CD4-positive, alpha-beta T cell (primary cell): Measurements from ENCODE around the gene CCP110. TPM values are rescaled to one million over a fixed set of nuclear protein-coding genes. Genes with fewer than 3 reads are reported as not detected.

ENCODE experiments used
- ATAC-seq: fragments of 200-7000 bp; cut with Tn5 transposase; one replicate; pipeline ENCODE4 v1.10.0; 2022; ENCODE audit warnings: mild to moderate bottlenecking; ENCODE audit not compliant: poor library complexity
- CTCF ChIA-PET: fragments of 350-600 bp; sonication (Branson Sonifier 250); formaldehyde crosslinking; loops from one replicate; lab custom pipeline; 2021; ENCODE audit warnings: antibody characterized with exemption, inconsistent platforms; lab: Charles Lee
- POLR2A ChIA-PET: fragments of 350-600 bp; sonication (Branson Sonifier 250); formaldehyde crosslinking; loops from one replicate; lab custom pipeline; 2021; ENCODE audit warnings: antibody characterized with exemption, inconsistent platforms; lab: Charles Lee
- DNase-seq, 14 experiments: peaks; one replicate each; pipeline ENCODE4 v3.0.0-alpha.2; 2013 to 2020; ENCODE audit warnings: mixed read lengths in 2 of 14
- H3K27ac ChIP-seq, 2 donors: one replicate each; pipeline versions ENCODE4 v1.5.1 to v1.7.0; 2013; ENCODE audit warnings: low read length in 2 of 2, low read depth in 1 of 2, mild to moderate bottlenecking in 1 of 2
- H3K27me3 ChIP-seq, 2 experiments: 1 replicate in 1 of 2; 2 replicates in 1 of 2; pipeline versions ENCODE4 v1.6.1 to v1.7.0; 2013; ENCODE audit warnings: low read length in 2 of 2, control low read depth in 1 of 2, mild to moderate bottlenecking in 1 of 2, moderate library complexity in 1 of 2; ENCODE audit not compliant: insufficient read depth in 2 of 2, control insufficient read depth in 1 of 2
- H3K36me3 ChIP-seq: one replicate; pipeline ENCODE4 v1.6.1; 2013; ENCODE audit warnings: low read length, control low read depth; ENCODE audit not compliant: insufficient read depth
- H3K4me1 ChIP-seq: one replicate; pipeline ENCODE4 v1.6.1; 2013; ENCODE audit warnings: low read length, control low read depth; ENCODE audit not compliant: insufficient read depth
- H3K4me3 ChIP-seq: one replicate; pipeline ENCODE4 v1.5.1; 2013; ENCODE audit warnings: mild to moderate bottlenecking, low read length, moderate library complexity
- H3K9me3 ChIP-seq, 2 experiments: 1 replicate in 1 of 2; 2 replicates in 1 of 2; pipeline versions ENCODE4 v1.6.1 to v1.7.0; 2013; ENCODE audit warnings: low read length in 2 of 2, mild to moderate bottlenecking in 2 of 2, control low read depth in 1 of 2, moderate library complexity in 1 of 2; ENCODE audit not compliant: control insufficient read depth in 1 of 2, insufficient read depth in 1 of 2
- H3K27ac Mint-ChIP-seq: one replicate; pipeline ENCODE4 v1.8.0; 2020; ENCODE audit warnings: mixed read lengths
- H3K27me3 Mint-ChIP-seq: one replicate; pipeline ENCODE4 v1.8.0; 2021; ENCODE audit warnings: mixed read lengths
- H3K36me3 Mint-ChIP-seq: one replicate; pipeline ENCODE4 v1.8.0; 2021; ENCODE audit warnings: low read depth, mixed read lengths
- H3K4me1 Mint-ChIP-seq: one replicate; pipeline ENCODE4 v1.8.0; 2021; ENCODE audit warnings: low read depth, mixed read lengths
- H3K4me3 Mint-ChIP-seq: one replicate; pipeline ENCODE4 v1.8.0; 2020; ENCODE audit warnings: mild to moderate bottlenecking, mixed read lengths
- H3K9me3 Mint-ChIP-seq: one replicate; pipeline ENCODE4 v1.8.0; 2020; ENCODE audit warnings: mixed read lengths
- intact Hi-C, 2 experiments: fragments of 100-400 bp; cut with DNase I in 1 of 2; cut with micrococcal nuclease in 1 of 2; formaldehyde crosslinking; loops; one replicate each; pipeline versions ENCODE4 v1.15.1 to v1.9.0; 2023 to 2025; cut with DNase I, micrococcal nuclease
- total RNA-seq, 174 experiments: library from RNA in 2 of 174; stranded (reverse) in 2 of 174; gene quantifications; one replicate each; pipeline ENCODE4 v1.2.3 and lab custom pipeline; 2021 to 2026
- TF ChIP-seq, protein P1 (sequence below): fragments of 200-600 bp; IDR thresholded peaks from one replicate; pipeline ENCODE4 v1.8.0; 2022; ENCODE audit warnings: antibody characterized with exemption, mild to moderate bottlenecking

The CCP110 gene
- total RNA-seq, 2 experiments from 2014 or later = 14.8 to 15.4 TPM

DNA sequence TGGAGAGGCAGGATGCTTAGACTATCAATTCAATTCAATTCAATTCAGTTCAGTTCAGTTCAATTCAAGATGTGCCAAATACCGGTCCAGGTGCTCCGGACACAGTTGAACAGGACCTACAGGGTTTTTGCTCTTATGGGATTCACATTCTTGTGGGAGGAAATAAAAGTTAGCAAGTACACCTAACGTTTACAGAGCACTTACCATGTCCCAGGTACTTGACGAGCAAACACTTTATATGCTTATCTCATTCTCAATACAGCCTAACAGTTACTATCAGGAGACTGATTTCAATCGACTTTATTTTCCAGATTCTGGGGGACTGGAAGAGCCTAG, 1.4 kb upstream of the CCP110 start:
- no peak for DNase-seq
- H3K27ac ChIP-seq = peak overlapping the region; percentile 58 to 78
- H3K4me1 Mint-ChIP-seq = peaks cover 63% of the 10 kb centered on the region
- ChIA-PET CTCF (interaction anchor here (1.9 kb wide), 1 partner anchor 33 kb away, joined by 10 read pairs; the partner anchor contains the start of gene VPS35L), POLR2A (interaction anchor here (1.7 kb wide), 1 partner anchor 33 kb away, joined by 10 read pairs; the partner anchor contains the start of gene VPS35L)
- intact Hi-C loops = loop anchor here (2.0 to 10.0 kb wide), 7 partner anchors 195 to 1382 kb away; partner anchors contain the start of genes COQ7 (in 2 of the 2), ARL6IP1 (in 1 of the 2), DCUN1D3 (in 1 of the 2) and IQCK (in 1 of the 2)
- H3K36me3 Mint-ChIP-seq = peaks cover 29% of the 10 kb centered on the region
- H3K27ac Mint-ChIP-seq = peak overlapping the region; percentile 84
- ATAC-seq = no peak
- H3K27me3 Mint-ChIP-seq = no peaks in the 10 kb centered on the region
- TF ChIP-seq, protein P1, sequence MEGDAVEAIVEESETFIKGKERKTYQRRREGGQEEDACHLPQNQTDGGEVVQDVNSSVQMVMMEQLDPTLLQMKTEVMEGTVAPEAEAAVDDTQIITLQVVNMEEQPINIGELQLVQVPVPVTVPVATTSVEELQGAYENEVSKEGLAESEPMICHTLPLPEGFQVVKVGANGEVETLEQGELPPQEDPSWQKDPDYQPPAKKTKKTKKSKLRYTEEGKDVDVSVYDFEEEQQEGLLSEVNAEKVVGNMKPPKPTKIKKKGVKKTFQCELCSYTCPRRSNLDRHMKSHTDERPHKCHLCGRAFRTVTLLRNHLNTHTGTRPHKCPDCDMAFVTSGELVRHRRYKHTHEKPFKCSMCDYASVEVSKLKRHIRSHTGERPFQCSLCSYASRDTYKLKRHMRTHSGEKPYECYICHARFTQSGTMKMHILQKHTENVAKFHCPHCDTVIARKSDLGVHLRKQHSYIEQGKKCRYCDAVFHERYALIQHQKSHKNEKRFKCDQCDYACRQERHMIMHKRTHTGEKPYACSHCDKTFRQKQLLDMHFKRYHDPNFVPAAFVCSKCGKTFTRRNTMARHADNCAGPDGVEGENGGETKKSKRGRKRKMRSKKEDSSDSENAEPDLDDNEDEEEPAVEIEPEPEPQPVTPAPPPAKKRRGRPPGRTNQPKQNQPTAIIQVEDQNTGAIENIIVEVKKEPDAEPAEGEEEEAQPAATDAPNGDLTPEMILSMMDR = no peak
- H3K36me3 ChIP-seq = peaks cover under 1% of the 10 kb centered on the region
- no peaks in the 10 kb centered on the region for H3K27me3 ChIP-seq
- peak overlapping the region; percentile 99 for H3K4me3 Mint-ChIP-seq
- H3K4me1 ChIP-seq = peaks cover 55% of the 10 kb centered on the region
- no peaks in the 10 kb centered on the region for H3K9me3 ChIP-seq
- H3K9me3 Mint-ChIP-seq = no peaks in the 10 kb centered on the region
- peak overlapping the region; percentile 93 for H3K4me3 ChIP-seq

DNA sequence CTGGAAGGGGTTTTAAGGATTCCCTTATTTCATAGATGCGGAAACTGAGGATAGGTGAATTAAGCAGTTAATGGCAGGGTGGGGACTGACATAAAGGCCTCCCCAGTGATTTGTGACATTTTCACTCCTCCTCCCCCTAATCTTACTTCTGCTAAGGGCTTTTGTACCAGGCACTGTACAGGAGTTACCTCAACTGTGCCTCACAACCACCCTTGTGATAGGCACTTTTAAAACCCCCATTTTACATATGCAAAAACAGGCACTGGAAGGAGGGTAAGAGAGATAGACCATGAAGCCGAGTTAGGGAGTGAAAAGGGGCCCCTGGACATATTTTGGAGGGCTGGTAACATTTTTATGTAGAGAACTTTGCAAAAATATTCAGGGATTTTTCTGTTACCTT, 982 bp upstream of the CCP110 start:
- POLR2A ChIA-PET = interaction anchor here (1.7 kb wide), 1 partner anchor 33 kb away, joined by 10 read pairs; the partner anchor contains the start of gene VPS35L
- Histone ChIP-seq H3K4me1 (peaks cover 53% of the 10 kb centered on the region), H3K36me3 (no peaks in the 10 kb centered on the region), H3K27me3 (no peaks in the 10 kb centered on the region), H3K27ac (no peak overlapping the region), H3K9me3 (no peaks in the 10 kb centered on the region), H3K4me3 (no peak overlapping the region)
- Mint-ChIP-seq H3K4me1 (peaks cover 60% of the 10 kb centered on the region), H3K27ac (peak overlapping the region; percentile 84), H3K36me3 (peaks cover 26% of the 10 kb centered on the region), H3K9me3 (no peaks in the 10 kb centered on the region), H3K27me3 (no peaks in the 10 kb centered on the region), H3K4me3 (peak overlapping the region; percentile 99)
- intact Hi-C loops = loop anchor here (1.0 to 10.0 kb wide), 8 partner anchors 33 to 1382 kb away; partner anchors contain the start of genes COQ7 (in 2 of the 2), ARL6IP1 (in 1 of the 2), DCUN1D3 (in 1 of the 2) and IQCK (in 1 of the 2)
- DNase-seq (peak in 1 of 14 experiments; percentile 4), ATAC-seq (no peak)
- TF ChIP-seq, protein P1 = no peak
- CTCF ChIA-PET = interaction anchor here (1.9 kb wide), 1 partner anchor 33 kb away, joined by 10 read pairs; the partner anchor contains the start of gene VPS35L

DNA sequence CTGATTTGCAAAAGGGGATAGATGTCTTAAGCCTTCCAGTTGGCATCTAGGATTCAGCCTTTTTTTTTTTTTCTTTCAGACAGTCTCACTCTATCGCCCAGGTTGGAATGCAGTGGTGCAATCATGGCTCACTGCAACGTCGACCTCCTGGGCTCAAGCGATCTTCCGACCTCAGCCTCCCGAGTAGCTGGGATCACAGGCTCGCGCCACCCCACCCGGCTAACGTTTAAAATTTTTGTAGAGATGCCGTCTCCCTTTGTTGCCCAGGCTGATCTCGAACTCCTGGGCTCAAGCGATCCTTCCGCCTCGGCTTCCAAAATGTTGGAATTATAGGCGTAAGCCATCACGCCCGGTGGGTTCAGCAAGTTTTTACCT, 571 bp upstream of the CCP110 start:
- DNase-seq (peak in 2 of 14 experiments; percentile 10 to 30), ATAC-seq (no peak)
- Mint-ChIP-seq H3K4me1 (peaks cover 59% of the 10 kb centered on the region), H3K27ac (peak overlapping the region; percentile 85), H3K4me3 (peak overlapping the region; percentile 99), H3K27me3 (no peaks in the 10 kb centered on the region), H3K36me3 (peaks cover 27% of the 10 kb centered on the region), H3K9me3 (no peaks in the 10 kb centered on the region)
- CTCF ChIA-PET = interaction anchor here (2.0 to 4.1 kb wide), 2 partner anchors 26 to 32 kb away, joined by 5 to 40 read pairs; partner anchors contain the start of gene VPS35L
- Histone ChIP-seq H3K4me1 (peaks cover 50% of the 10 kb centered on the region), H3K9me3 (no peaks in the 10 kb centered on the region), H3K36me3 (peaks cover 4% of the 10 kb centered on the region), H3K27me3 (no peaks in the 10 kb centered on the region), H3K27ac (no peak overlapping the region), H3K4me3 (no peak overlapping the region)
- intact Hi-C loops = loop anchor here (1.0 to 10.0 kb wide), 8 partner anchors 32 to 1382 kb away; partner anchors contain the start of genes COQ7 (in 2 of the 2), ARL6IP1 (in 1 of the 2), DCUN1D3 (in 1 of the 2) and IQCK (in 1 of the 2)
- POLR2A ChIA-PET = interaction anchor here (1.2 to 2.4 kb wide), 5 partner anchors 13 to 455 kb away, joined by 3 to 65 read pairs (median 6); partner anchors contain the start of genes COQ7 and VPS35L
- TF ChIP-seq, protein P1 = no peak
